Heart left ventricle (tissue), 16 donors: ENCODE results near the gene ATPAF1. TPM values are rescaled to one million over a fixed set of nuclear protein-coding genes. Genes with fewer than 3 reads are reported as not detected.

Experiments used
- ATAC-seq, 4 donors: fragments of 200-7000 bp; cut with Tn5 transposase; one replicate each; pipeline ENCODE4 v1.9.1; 2020 to 2022; ENCODE audit warnings: moderate library complexity in 4 of 4, mild to moderate bottlenecking in 3 of 4, moderate number of reproducible peaks in 1 of 4
- DNase-seq, 5 donors: peaks; one replicate each; pipeline ENCODE4 v3.0.0-alpha.2; 2020
- H3K27ac ChIP-seq, 12 donors: fragments of 200-600 bp; sonication (generic) in 4 of 12; one replicate each; pipeline versions ENCODE4 v1.5.0 to v1.8.0; 2016 to 2022; ENCODE audit warnings: mild to moderate bottlenecking in 2 of 12
- H3K27me3 ChIP-seq, 9 donors: fragments of 200-600 bp; sonication (generic) in 2 of 9; one replicate each; pipeline versions ENCODE4 v1.5.1 to v1.8.0; 2016 to 2022; ENCODE audit warnings: mild to moderate bottlenecking in 3 of 9
- H3K36me3 ChIP-seq, 9 donors: fragments of 200-600 bp; sonication (generic) in 2 of 9; one replicate each; pipeline versions ENCODE4 v1.5.0 to v1.8.0; 2018 to 2022; ENCODE audit warnings: mild to moderate bottlenecking in 2 of 9
- H3K4me1 ChIP-seq, 12 donors: fragments of 200-600 bp; sonication (generic) in 4 of 12; one replicate each; pipeline versions ENCODE4 v1.5.0 to v1.8.0; 2016 to 2022; ENCODE audit warnings: mild to moderate bottlenecking in 3 of 12
- H3K4me3 ChIP-seq, 12 donors: fragments of 200-600 bp; sonication (generic) in 4 of 12; one replicate each; pipeline versions ENCODE4 v1.5.0 to v1.8.0; 2017 to 2022; ENCODE audit warnings: mild to moderate bottlenecking in 9 of 12, moderate library complexity in 4 of 12
- H3K9me3 ChIP-seq, 12 donors: fragments of 200-600 bp; sonication (generic) in 4 of 12; one replicate each; pipeline versions ENCODE4 v1.5.0 to v1.8.0; 2016 to 2022; ENCODE audit warnings: mild to moderate bottlenecking in 1 of 12
- CTCF ChIP-seq, 12 donors: fragments of 200-600 bp; sonication (generic) in 4 of 12; IDR thresholded peaks; one replicate each; pipeline versions ENCODE4 v1.5.0 to v1.8.0; 2018 to 2022; ENCODE audit warnings: antibody characterized with exemption in 12 of 12, mild to moderate bottlenecking in 5 of 12
- POLR2A ChIP-seq, 2 donors: fragments of 450-650 bp; IDR thresholded peaks; one replicate each; pipeline ENCODE4 v1.6.1; 2017; ENCODE audit warnings: antibody characterized with exemption in 2 of 2, mild to moderate bottlenecking in 2 of 2, moderate library complexity in 2 of 2
- WGBS, 4 donors: extraction: QIAGEN DNeasy Blood & Tissue Kit in 2 of 4; methylation state at CpG; one replicate each; pipeline versions ENCODE4 v1.1.5 to v1.1.7; 2013 to 2018; 5-methylcytosine and 5-hydroxymethylcytosine counted together
- intact Hi-C, 10 donors: fragments of 100-400 bp; cut with DNase I; formaldehyde crosslinking; loops; one replicate each; pipeline versions ENCODE4 v1.11.1 to v1.14.2; 2022
- polyA plus RNA-seq, 2 donors: library from polyadenylated mRNA; stranded (reverse); fragments of 200-250 nt; gene quantifications; one replicate each; pipeline ENCODE4 v1.2.3, GENCODE V29; 2013
- total RNA-seq, 9 donors: library from RNA; depleted of rRNA in 2 of 9; stranded (reverse); fragments of >200 nt in 2 of 9; fragmentation: NEBNext Ultra II Directional in 3 of 9; extraction: Animal tissue kit (Norgen Biotek cat#: 25700) in 3 of 9; gene quantifications; one replicate each; pipeline versions ENCODE4 v1.1.0 to v1.2.4, GENCODE V29; 2016 to 2023
- donor health status: ischemic (EF 13 %, LVEDD 7.1; RV severe dilation, severe dysfunction).
- donor health status: healthy with polysubstance abuse.
- donor health status: DM: no; HTN: yes; CAD: no.
- donor health status: DM: no; HTN: no; CAD: no.
- donor health status: ischemic (EF 25% LVEDD 6.9; RV normal size, moderate dysfunction).
- donor health status: ischemic (EF 25% LVEDD 5.7; RV mildly dilated, moderate dysfunction).
- donor health status: healthy.
- donor health status: DM: yes; HTN: yes; CAD: no.
- donor health status: ischemic (EF 35%, LVEDD 5.7; RV mildly dilated, moderate dysfunction).
- donor health status: nonischemic (EF 11% LVEDD 7.7; RV severe dilation, severe dysfunction).
- donor health status: DM: yes; HTN: yes; CAD: no.
- donor health status: PGD.
- donor health status: ischemic (EF 29% LVEDD 5.4; RV normal size, mild dysfunction).
- donor health status: nonischemic (EF 23%, LVEDD 6.1; RV moderate dilation, normal function).

The ATPAF1 gene
- total and polyA plus RNA-seq, 11 donors, result 96.8 to 263 (median 179) TPM

- no peak overlapping the region for H3K27ac ChIP-seq
- no peak for ATAC-seq
- intact Hi-C loops, result no loop called here
- peaks cover 0 to 90% (median 54%) of the 10 kb centered on the region in 9 donors for H3K36me3 ChIP-seq
- DNase-seq, result no peak
- peaks cover 0 to 6% (median 0%) of the 10 kb centered on the region in 12 donors for H3K4me1 ChIP-seq
- no peak for TF ChIP-seq CTCF (IDR thresholded peaks at IDR 0.05)
- TF ChIP-seq POLR2A (IDR thresholded peaks at IDR 0.05), result no peak
- H3K9me3 ChIP-seq, result peaks cover 0 to 25% (median 10%) of the 10 kb centered on the region in 12 donors
- no peaks in the 10 kb centered on the region for H3K27me3 ChIP-seq
- 97 to 100% (median 99%) methylated on average over 2 of the region's 2 CpGs for WGBS, 4 donors
- H3K4me3 ChIP-seq, result no peak overlapping the region
Measured at GRCh38 chr1:46649764-46650163, 18.4 kb downstream of the ATPAF1 start.

DNA sequence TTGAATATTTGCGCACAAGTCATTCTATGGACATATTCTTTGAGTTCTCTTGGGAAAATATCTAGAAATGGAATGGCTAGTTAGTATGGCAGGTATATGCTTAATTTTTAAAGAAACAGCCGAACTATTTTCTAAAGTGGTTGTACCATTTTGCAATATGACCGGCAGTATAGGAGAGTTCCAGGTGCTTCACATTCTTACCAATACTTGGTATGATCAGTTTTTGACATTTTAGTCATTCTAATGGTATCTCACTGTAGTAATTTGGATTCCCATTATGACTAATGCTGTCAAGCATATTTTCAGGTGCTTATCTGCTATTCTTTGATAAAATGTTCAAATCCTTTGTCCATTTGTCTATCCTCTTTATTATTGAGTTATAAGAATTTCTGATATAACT, 20.6 kb downstream of the ATPAF1 start:
- intact Hi-C loops, result no loop called here
- H3K4me3 ChIP-seq, result no peak overlapping the region
- peaks cover 0 to 25% (median 10%) of the 10 kb centered on the region in 12 donors for H3K9me3 ChIP-seq
- H3K4me1 ChIP-seq, result peaks cover 0 to 16% (median 8%) of the 10 kb centered on the region in 12 donors
- WGBS, 4 donors, result 96 to 98% (median 97%) methylated on average over 3 of the region's 3 CpGs
- ATAC-seq (no peak), DNase-seq (no peak)
- peaks cover 0 to 91% (median 51%) of the 10 kb centered on the region in 9 donors for H3K36me3 ChIP-seq
- TF ChIP-seq POLR2A (IDR thresholded peaks at IDR 0.05) (no peak), CTCF (IDR thresholded peaks at IDR 0.05) (no peak)
- no peaks in the 10 kb centered on the region for H3K27me3 ChIP-seq
- H3K27ac ChIP-seq, result no peak overlapping the region

GRCh38 chr1:46646844-46647243, 21.3 kb downstream of the ATPAF1 start:
- no peak overlapping the region for H3K27ac ChIP-seq
- H3K4me1 ChIP-seq, result peaks cover 0 to 16% (median 10%) of the 10 kb centered on the region in 12 donors
- intact Hi-C loops, result no loop called here
- 92 to 97% (median 94%) methylated on average over 2 of the region's 2 CpGs for WGBS, 4 donors
- TF ChIP-seq CTCF (IDR thresholded peaks at IDR 0.05) (no peak), POLR2A (IDR thresholded peaks at IDR 0.05) (no peak)
- H3K36me3 ChIP-seq, result peaks cover 0 to 91% (median 51%) of the 10 kb centered on the region in 9 donors
- no peak overlapping the region for H3K4me3 ChIP-seq
- H3K9me3 ChIP-seq, result peaks cover 0 to 25% (median 10%) of the 10 kb centered on the region in 12 donors
- ATAC-seq (no peak), DNase-seq (no peak)
- no peaks in the 10 kb centered on the region for H3K27me3 ChIP-seq

DNA sequence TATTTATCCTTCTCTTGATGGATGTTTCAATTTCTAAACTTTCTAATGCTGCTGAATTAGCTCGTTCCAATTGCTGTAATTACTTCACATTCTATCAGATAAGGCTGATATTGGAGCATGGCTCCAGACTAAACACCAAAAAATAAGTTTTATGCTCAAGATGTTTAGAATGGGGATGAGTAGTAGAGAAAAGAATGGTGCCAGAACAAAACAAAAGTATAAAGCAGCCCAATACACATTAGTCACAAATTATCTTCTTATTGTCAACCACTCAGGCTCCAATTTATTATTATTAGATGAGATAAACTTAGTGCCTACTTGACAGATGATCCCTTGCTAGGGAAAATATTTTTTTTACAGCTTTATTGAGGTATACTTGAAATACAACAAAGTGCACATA, 21.8 kb downstream of the ATPAF1 start:
- ATAC-seq, result no peak
- intact Hi-C loops, result no loop called here
- Histone ChIP-seq H3K27me3 (no peaks in the 10 kb centered on the region), H3K27ac (no peak overlapping the region), H3K36me3 (peaks cover 0 to 93% (median 55%) of the 10 kb centered on the region in 9 donors), H3K4me3 (no peak overlapping the region), H3K9me3 (peaks cover 0 to 25% (median 10%) of the 10 kb centered on the region in 12 donors), H3K4me1 (peaks cover 0 to 16% (median 10%) of the 10 kb centered on the region in 12 donors)
- TF ChIP-seq POLR2A (IDR thresholded peaks at IDR 0.05) (no peak), CTCF (IDR thresholded peaks at IDR 0.05) (no peak)
- 88 to 90% (median 88%) methylated on average over 1 of the region's 1 CpG for WGBS, 4 donors
- DNase-seq, result no peak
